ENCODE data around the gene NKG7. TPM values are rescaled to one million over a fixed set of nuclear protein-coding genes. Genes with fewer than 3 reads are reported as not detected.

NKG7 gene
- total RNA-seq, 1 donor from 2014 or later, result 0.99 TPM

GRCh38 chr19:51394050-51394836 lies 21.8 kb upstream of the NKG7 start:
- DNase-seq, result peak; percentile 91
- intact Hi-C loops (cut with micrococcal nuclease), result no loop called here
- peak; percentile 99 for ATAC-seq

GRCh38 chr19:51392701-51393100 lies 20.2 kb upstream of the NKG7 start:
- intact Hi-C loops (cut with micrococcal nuclease), result no loop called here
- ATAC-seq (no peak), DNase-seq (no peak)

GRCh38 chr19:51391073-51391611 lies 18.7 kb upstream of the NKG7 start:
- intact Hi-C loops (cut with micrococcal nuclease), result no loop called here
- DNase-seq (no peak), ATAC-seq (no peak)

GRCh38 chr19:51389143-51389542 lies 16.7 kb upstream of the NKG7 start:
- intact Hi-C loops (cut with micrococcal nuclease), result no loop called here
- no peak for ATAC-seq

GRCh38 chr19:51387924-51388389 lies 15.5 kb upstream of the NKG7 start, which contains the start of gene LIM2:
TSS of gene LIM2 (minus strand) at chr19:51387974. CDS start at chr19:51387443, 531 bp downstream.
- intact Hi-C loops (cut with micrococcal nuclease), result no loop called here
- ATAC-seq (no peak), DNase-seq (no peak)

More at GRCh38 chr19:51389143-51389542, 16.7 kb upstream of the NKG7 start:
- DNase-seq, result no peak

GRCh38 chr19:51386882-51387520 lies 14.5 kb upstream of the NKG7 start:
- no peak for DNase-seq
- intact Hi-C loops (cut with micrococcal nuclease), result no loop called here
- ATAC-seq, result no peak

- intact Hi-C loops (cut with micrococcal nuclease), result no loop called here
- ATAC-seq (no peak), DNase-seq (no peak)
These were observed 9.6 kb upstream of the NKG7 start for GRCh38 chr19:51382004-51382403.

- ATAC-seq (no peak), DNase-seq (no peak)
- intact Hi-C loops (cut with micrococcal nuclease), result no loop called here
These were observed 7.9 kb upstream of the NKG7 start for GRCh38 chr19:51380379-51380778.

GRCh38 chr19:51377422-51377821 lies 5.0 kb upstream of the NKG7 start:
- DNase-seq (no peak), ATAC-seq (no peak)
- intact Hi-C loops (cut with micrococcal nuclease), result no loop called here

- no peak for ATAC-seq
- intact Hi-C loops (cut with micrococcal nuclease), result no loop called here
- DNase-seq, result no peak
These were observed 3.2 kb upstream of the NKG7 start for GRCh38 chr19:51375504-51376221.

GRCh38 chr19:51372021-51372648 lies 319 bp downstream of the NKG7 start:
- intact Hi-C loops (cut with micrococcal nuclease), result no loop called here
- ATAC-seq (no peak), DNase-seq (no peak)

- ATAC-seq, result no peak
- intact Hi-C loops (cut with micrococcal nuclease), result no loop called here
- no peak for DNase-seq
These were observed 1.2 kb downstream of the NKG7 start for GRCh38 chr19:51371186-51371690.

GRCh38 chr19:51370230-51370629 lies 2.2 kb downstream of the NKG7 start:
- ATAC-seq, result no peak
- intact Hi-C loops (cut with micrococcal nuclease), result no loop called here
- DNase-seq, result no peak

GRCh38 chr19:51368366-51369282 lies 3.8 kb downstream of the NKG7 start, which contains the start of gene CLDND2:
TSS of gene CLDND2 (minus strand) at chr19:51369003. CDS start at chr19:51368577, 426 bp downstream.
- ATAC-seq, result no peak
- no peak for DNase-seq
- intact Hi-C loops (cut with micrococcal nuclease), result no loop called here

- intact Hi-C loops (cut with micrococcal nuclease), result no loop called here
- peak; percentile 89 for ATAC-seq
These were observed 4.7 kb downstream of the NKG7 start for GRCh38 chr19:51367565-51368365.

GRCh38 chr19:51367255-51367564 lies 5.2 kb downstream of the NKG7 start:
- peak; percentile 56 for DNase-seq
- intact Hi-C loops (cut with micrococcal nuclease), result no loop called here
- ATAC-seq, result no peak

More at GRCh38 chr19:51367565-51368365, 4.7 kb downstream of the NKG7 start:
- DNase-seq, result peak; percentile 99

Measured in left ventricle myocardium superior (tissue), 1 donor.